Measurements from ENCODE around the gene SPATA32. TPM values are rescaled to one million over a fixed set of nuclear protein-coding genes. Genes with fewer than 3 reads are reported as not detected.
A peak's percentile ranks its signal among the peaks of the same experiment; 100 is the strongest.

SPATA32 gene
- polyA plus RNA-seq, 2 of the 4 experiments (the other 2 are of a cell fraction): 0.05 to 0.21 TPM

DNA sequence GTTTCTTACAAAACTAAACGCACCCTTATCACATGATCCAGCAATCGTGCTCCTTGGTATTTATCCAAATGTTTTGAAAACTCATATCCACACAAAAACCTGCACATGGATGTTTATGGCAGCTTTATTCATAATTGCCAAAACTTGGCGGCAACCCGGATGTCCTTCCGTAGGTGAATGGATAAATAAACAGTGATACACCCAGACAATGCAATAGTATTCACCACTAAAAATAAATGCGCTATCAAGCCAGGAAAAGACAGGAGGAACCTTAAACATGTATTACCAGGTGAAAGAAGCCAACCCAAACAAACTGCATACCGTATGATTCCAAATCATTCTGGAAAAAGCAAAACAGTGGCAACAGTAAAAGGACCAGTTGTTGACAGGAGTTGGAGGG lies 10.0 kb downstream of the SPATA32 start:
- Histone ChIP-seq H3K4me3 (no peak overlapping the region), H3K4me2 (no peak overlapping the region), H3K27ac (peak overlapping the region in 1 of 2 experiments; percentile 29; a peak in 1 of 6 replicates), H3K4me1 (peaks cover 49% of the 10 kb centered on the region), H3K9me3 (no peaks in the 10 kb centered on the region)
- ChIA-PET POLR2A (no interaction called here), CTCF (interaction anchor here (0.8 to 35.1 kb wide), 8 partner anchors 12 to 388 kb away, joined by 4 to 1378 read pairs (median 6); partner anchors contain the start of genes ACBD4 and FMNL1)
- no peak for DNase-seq (ENCODE audit: low read depth in 1 of 2, low spot score in 1 of 2)
- FAIRE-seq: no peak
- TF ChIP-seq PHF8 (IDR thresholded peaks at IDR 0.05; ENCODE audit: borderline replicate concordance, low read depth): no peak
- no peak for TF ChIP-seq EHF (CRISPR knock-in tag; IDR thresholded peaks at IDR 0.05)
- TF ChIP-seq HOXB5 (CRISPR knock-in tag; IDR thresholded peaks at IDR 0.05): no peak
- TF ChIP-seq BHLHE40 (IDR thresholded peaks at IDR 0.05; ENCODE audit: low read depth, low read length): no peak
- TF ChIP-seq EP300 (IDR thresholded peaks at IDR 0.05): no peak
- TF ChIP-seq, protein P1, sequence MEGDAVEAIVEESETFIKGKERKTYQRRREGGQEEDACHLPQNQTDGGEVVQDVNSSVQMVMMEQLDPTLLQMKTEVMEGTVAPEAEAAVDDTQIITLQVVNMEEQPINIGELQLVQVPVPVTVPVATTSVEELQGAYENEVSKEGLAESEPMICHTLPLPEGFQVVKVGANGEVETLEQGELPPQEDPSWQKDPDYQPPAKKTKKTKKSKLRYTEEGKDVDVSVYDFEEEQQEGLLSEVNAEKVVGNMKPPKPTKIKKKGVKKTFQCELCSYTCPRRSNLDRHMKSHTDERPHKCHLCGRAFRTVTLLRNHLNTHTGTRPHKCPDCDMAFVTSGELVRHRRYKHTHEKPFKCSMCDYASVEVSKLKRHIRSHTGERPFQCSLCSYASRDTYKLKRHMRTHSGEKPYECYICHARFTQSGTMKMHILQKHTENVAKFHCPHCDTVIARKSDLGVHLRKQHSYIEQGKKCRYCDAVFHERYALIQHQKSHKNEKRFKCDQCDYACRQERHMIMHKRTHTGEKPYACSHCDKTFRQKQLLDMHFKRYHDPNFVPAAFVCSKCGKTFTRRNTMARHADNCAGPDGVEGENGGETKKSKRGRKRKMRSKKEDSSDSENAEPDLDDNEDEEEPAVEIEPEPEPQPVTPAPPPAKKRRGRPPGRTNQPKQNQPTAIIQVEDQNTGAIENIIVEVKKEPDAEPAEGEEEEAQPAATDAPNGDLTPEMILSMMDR (IDR thresholded peaks at IDR 0.05): no peak
- TF ChIP-seq RARB (CRISPR knock-in tag; IDR thresholded peaks at IDR 0.05): no peak
- TF ChIP-seq ESRRA (IDR thresholded peaks at IDR 0.05; ENCODE audit: borderline replicate concordance, low read length): no peak
- TF ChIP-seq, protein P2, sequence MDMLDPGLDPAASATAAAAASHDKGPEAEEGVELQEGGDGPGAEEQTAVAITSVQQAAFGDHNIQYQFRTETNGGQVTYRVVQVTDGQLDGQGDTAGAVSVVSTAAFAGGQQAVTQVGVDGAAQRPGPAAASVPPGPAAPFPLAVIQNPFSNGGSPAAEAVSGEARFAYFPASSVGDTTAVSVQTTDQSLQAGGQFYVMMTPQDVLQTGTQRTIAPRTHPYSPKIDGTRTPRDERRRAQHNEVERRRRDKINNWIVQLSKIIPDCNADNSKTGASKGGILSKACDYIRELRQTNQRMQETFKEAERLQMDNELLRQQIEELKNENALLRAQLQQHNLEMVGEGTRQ (IDR thresholded peaks at IDR 0.05): no peak
- WGBS (ENCODE audit: missing lambda C conversion rate): 78% methylated on average over 7 of the region's 7 CpGs
- no peak for ATAC-seq

DNA sequence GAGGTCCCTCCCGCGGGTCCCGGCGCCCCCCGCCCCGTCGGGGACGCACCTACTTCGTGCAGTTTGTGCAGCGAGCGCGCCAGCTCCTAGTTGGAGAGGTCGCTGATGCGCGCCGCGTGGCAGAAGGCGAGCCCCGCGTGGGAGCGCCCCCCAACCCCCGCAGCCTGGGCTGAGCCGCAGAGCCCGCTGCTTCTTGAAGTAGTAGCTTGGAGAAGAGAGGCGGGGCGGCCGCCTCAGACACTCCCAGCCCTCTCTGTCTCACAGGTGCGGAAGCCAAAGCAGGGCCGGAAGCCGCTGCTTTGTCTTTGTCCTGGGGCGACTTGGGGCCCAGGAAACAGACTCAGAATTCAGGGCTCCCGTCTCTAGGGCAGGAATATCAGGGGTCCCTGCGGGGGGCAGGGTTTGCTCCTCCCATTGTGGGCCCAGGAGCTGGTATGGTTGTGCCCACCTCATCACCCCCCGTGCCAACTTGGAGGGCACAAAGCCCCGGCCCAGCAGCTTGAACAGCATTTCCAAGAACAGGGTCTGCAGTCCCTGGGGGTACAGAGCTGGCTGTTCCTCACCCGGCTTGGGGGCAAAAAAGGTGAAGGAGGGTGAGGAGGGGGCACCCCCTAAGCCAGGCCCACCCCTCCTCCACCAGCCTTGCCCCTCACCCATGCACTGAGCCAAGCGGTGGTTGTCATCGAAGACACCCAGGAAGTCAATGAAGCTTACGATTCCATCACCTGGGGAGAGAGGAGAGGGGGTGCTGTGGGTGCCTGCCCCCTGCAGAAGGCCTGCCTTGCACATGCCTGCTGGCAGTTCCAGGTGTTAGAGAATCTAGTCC lies 13.5 kb downstream of the SPATA32 start:
- Histone ChIP-seq H3K4me2 (peak overlapping the region; percentile 98), H3K27ac (peak overlapping the region; percentile 93 to 96), H3K4me3 (peak overlapping the region; percentile 89), H3K4me1 (peaks cover 54% of the 10 kb centered on the region), H3K9me3 (no peaks in the 10 kb centered on the region)
- ATAC-seq (peak; percentile 47 to 68), FAIRE-seq (no peak), DNase-seq (ENCODE audit: low read depth in 1 of 2, low spot score in 1 of 2) (peak; percentile 62 to 81)
- TF ChIP-seq RFX5 (IDR thresholded peaks at IDR 0.05): no peak
- TF ChIP-seq POLR2A (IDR thresholded peaks at IDR 0.05; ENCODE audit: low read length): 0 out of 2 replicates have a peak, but pooled peaks have one; percentile 20
- no peak for TF ChIP-seq RCOR1 (IDR thresholded peaks at IDR 0.05; ENCODE audit: low read depth, low read length)
- no peak; the same call in 1 of the 2 replicates for TF ChIP-seq HDAC2 (IDR thresholded peaks at IDR 0.05)
- TF ChIP-seq FOSB (CRISPR knock-in tag; IDR thresholded peaks at IDR 0.05): no peak
- TF ChIP-seq ZFP36 (IDR thresholded peaks at IDR 0.05; ENCODE audit: borderline replicate concordance, partially characterized antibody): no peak
- peak; percentile 46; the same call in 1 of the 2 replicates for TF ChIP-seq RNF2 (IDR thresholded peaks at IDR 0.05; ENCODE audit: borderline replicate concordance, low read depth)
- TF ChIP-seq JUN (IDR thresholded peaks at IDR 0.05): no peak; a peak in 1 of 5 replicates
- no peak for TF ChIP-seq NPAS2 (CRISPR knock-in tag; IDR thresholded peaks at IDR 0.05; ENCODE audit: borderline replicate concordance)
- TF ChIP-seq, protein P3, sequence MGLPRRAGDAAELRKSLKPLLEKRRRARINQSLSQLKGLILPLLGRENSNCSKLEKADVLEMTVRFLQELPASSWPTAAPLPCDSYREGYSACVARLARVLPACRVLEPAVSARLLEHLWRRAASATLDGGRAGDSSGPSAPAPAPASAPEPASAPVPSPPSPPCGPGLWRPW (IDR thresholded peaks at IDR 0.05): no peak
- TF ChIP-seq HOXB13 (CRISPR knock-in tag; IDR thresholded peaks at IDR 0.05; ENCODE audit: low read depth): no peak
- TF ChIP-seq, protein P4, sequence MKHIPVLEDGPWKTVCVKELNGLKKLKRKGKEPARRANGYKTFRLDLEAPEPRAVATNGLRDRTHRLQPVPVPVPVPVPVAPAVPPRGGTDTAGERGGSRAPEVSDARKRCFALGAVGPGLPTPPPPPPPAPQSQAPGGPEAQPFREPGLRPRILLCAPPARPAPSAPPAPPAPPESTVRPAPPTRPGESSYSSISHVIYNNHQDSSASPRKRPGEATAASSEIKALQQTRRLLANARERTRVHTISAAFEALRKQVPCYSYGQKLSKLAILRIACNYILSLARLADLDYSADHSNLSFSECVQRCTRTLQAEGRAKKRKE (CRISPR knock-in tag; IDR thresholded peaks at IDR 0.05; ENCODE audit: low read depth): no peak
- no peak for TF ChIP-seq NFE2L2 (conservative IDR thresholded peaks at IDR 0.05; ENCODE audit: low read length)
- TF ChIP-seq GATA3 (IDR thresholded peaks at IDR 0.05; ENCODE audit: borderline replicate concordance): no peak
- TF ChIP-seq JUNB (IDR thresholded peaks at IDR 0.05): no peak
- TF ChIP-seq HOXB5 (CRISPR knock-in tag; IDR thresholded peaks at IDR 0.05): no peak
- WGBS (ENCODE audit: missing lambda C conversion rate): 5% methylated on average over 34 of the region's 39 CpGs
- ChIA-PET POLR2A (interaction anchor here (1.0 to 2.2 kb wide), 6 partner anchors 9 to 99 kb away, joined by 3 to 9 read pairs (median 6); partner anchors contain the start of genes HEXIM1 and HEXIM2), CTCF (interaction anchor here (0.8 to 35.1 kb wide), 18 partner anchors 9 to 178 kb away, joined by 3 to 1378 read pairs (median 8); partner anchors contain the start of genes ACBD4, FMNL1, PLCD3 and SPATA32)
